Loucy (cell line): ENCODE results near the gene HMGCS2.

Experiments
- EZH2phosphoT487 ChIP-seq: fragments of 200-600 bp; IDR thresholded peaks from 2 replicates; pipeline ENCODE4 v1.6.1; 2018; ENCODE audit warnings: antibody characterized with exemption, mild to moderate bottlenecking, moderate library complexity, borderline replicate concordance
- TF ChIP-seq, protein P1 (sequence below): fragments of 200-600 bp; sonication (generic); conservative IDR thresholded peaks from 2 replicates; pipeline ENCODE4 v1.5.1; 2014; ENCODE audit warnings: mild to moderate bottlenecking, antibody characterized with exemption, low read length

DNA sequence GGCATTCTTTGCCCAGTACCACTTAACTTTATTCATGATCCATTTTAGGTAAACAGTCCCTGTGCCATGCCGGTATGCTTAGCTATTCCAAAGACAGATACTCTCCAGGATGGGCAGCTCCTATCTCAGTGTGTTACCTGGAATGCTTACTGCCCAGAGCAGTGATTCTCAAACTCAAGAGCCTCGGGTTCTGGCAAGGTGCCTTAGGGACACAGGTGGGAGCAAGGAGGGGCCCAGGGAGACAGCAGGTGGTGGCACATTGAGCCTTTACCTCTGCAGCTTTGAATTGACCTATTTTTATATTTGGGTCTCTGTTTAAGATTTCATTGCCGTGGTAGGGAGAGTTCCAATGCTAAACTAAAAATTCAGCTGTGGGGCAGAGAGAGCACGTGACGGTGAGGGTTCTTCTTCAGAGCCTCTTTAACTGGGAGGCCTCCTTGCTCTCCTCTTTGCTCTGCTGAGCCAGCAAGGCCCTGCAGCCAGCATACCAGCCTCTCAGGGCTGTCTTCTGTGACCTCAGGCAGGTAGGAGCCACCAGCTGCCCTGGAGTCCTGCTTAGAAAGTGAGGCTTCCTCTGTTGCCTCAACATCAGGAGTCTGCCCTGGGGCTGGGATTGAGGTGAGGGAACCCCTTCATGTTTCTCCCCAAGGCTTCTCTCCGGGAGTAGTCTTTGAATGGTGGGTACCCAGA, 36.8 kb downstream of the HMGCS2 start:
- TF ChIP-seq, protein P1, sequence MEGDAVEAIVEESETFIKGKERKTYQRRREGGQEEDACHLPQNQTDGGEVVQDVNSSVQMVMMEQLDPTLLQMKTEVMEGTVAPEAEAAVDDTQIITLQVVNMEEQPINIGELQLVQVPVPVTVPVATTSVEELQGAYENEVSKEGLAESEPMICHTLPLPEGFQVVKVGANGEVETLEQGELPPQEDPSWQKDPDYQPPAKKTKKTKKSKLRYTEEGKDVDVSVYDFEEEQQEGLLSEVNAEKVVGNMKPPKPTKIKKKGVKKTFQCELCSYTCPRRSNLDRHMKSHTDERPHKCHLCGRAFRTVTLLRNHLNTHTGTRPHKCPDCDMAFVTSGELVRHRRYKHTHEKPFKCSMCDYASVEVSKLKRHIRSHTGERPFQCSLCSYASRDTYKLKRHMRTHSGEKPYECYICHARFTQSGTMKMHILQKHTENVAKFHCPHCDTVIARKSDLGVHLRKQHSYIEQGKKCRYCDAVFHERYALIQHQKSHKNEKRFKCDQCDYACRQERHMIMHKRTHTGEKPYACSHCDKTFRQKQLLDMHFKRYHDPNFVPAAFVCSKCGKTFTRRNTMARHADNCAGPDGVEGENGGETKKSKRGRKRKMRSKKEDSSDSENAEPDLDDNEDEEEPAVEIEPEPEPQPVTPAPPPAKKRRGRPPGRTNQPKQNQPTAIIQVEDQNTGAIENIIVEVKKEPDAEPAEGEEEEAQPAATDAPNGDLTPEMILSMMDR: no peak
- no peak for TF ChIP-seq EZH2phosphoT487
